ENCODE data around the gene FBXL20. TPM values are rescaled to one million over a fixed set of nuclear protein-coding genes. Genes with fewer than 3 reads are reported as not detected.
A peak's percentile ranks its signal among the peaks of the same experiment; 100 is the strongest.

The FBXL20 gene
- total RNA-seq, 1 experiment from 2014 or later: 17.2 TPM

DNA sequence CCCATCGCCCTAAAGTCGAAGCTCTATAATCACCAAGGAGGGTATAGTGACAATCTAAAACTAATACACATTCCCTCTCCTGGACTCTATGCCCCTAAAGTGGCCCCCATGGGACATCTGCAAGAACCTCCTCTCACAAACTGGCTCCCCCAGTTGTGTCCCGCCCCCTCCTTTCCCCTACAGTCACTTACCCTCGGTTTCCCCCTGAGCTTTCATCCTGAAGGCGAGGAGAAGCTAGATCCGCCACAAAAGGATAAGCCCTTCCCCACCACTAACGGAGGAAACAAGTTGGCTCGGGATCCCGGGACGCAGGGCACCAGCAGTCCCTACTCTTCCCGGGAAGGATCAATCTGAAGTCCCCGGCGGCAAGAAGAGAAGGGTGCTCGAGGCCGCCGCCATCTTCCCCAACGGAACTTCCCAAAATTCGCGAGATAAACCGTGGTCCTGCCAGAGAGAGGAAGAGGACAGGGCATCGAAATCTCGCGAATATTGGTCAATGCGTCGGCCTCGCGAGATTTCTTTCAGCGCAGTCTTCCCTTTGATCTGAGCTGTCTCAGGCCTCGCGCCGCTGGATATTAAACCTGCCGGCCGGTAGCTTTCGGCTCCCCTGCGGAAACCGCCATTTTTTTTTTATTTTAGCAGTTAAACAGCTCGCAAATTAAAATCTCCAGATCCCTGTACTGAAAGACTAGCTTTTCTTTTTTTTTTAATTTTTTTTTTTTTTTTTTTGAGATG is 49.6 kb upstream of the FBXL20 start, which contains the start of gene MED1:
Gene MED1 (minus strand): TSS at position 417 of the 735 bp plus-strand sequence. CDS start 201 bp downstream, at position 216.
- no TSS peak for BruUV-seq (replicated peaks)
- peaks cover 2 to 19% of the 10 kb centered on the region in 2 experiments; a peak in 3 of 4 replicates for H3K4me1 ChIP-seq (ENCODE audit: control insufficient read depth in 1 of 2, insufficient read depth in 2 of 2, low read length in 2 of 2)
- TF ChIP-seq ELF1 (IDR thresholded peaks at IDR 0.05; ENCODE audit: borderline replicate concordance, low read depth) (peak; percentile 62), FOSL1 (IDR thresholded peaks at IDR 0.05; ENCODE audit: low read depth) (no peak), SP1 (IDR thresholded peaks at IDR 0.05; ENCODE audit: low read depth) (peak; percentile 55), ZNF274 (IDR thresholded peaks at IDR 0.05; ENCODE audit: low read depth, low read length) (no peak), ZFX (IDR thresholded peaks at IDR 0.05) (no peak), CEBPB (IDR thresholded peaks at IDR 0.05; ENCODE audit: low read depth) (peak; percentile 67), POLR2AphosphoS5 (IDR thresholded peaks at IDR 0.05; ENCODE audit: low read depth, low read length) (peak; percentile 92), TCF7L2 (IDR thresholded peaks at IDR 0.05; ENCODE audit: borderline replicate concordance, extremely low read depth, insufficient read depth, insufficient read length) (peak; percentile 98), JUND (IDR thresholded peaks at IDR 0.05) (no peak), RAD21 (IDR thresholded peaks at IDR 0.05; ENCODE audit: low read depth) (no peak), CBX3 (IDR thresholded peaks at IDR 0.05; ENCODE audit: low read depth) (0 out of 2 replicates have a peak, but pooled peaks have one; percentile 55), POLR2A (IDR thresholded peaks at IDR 0.05; ENCODE audit: borderline replicate concordance, extremely low read depth, insufficient read depth, insufficient read length) (peak; percentile 85), SIN3A (IDR thresholded peaks at IDR 0.05; ENCODE audit: low read depth) (peak; percentile 81), EGR1 (IDR thresholded peaks at IDR 0.05; ENCODE audit: low read depth) (no peak), SRF (IDR thresholded peaks at IDR 0.05; ENCODE audit: low read depth) (0 out of 2 replicates have a peak, but pooled peaks have one; percentile 26), YY1 (IDR thresholded peaks at IDR 0.05; ENCODE audit: extremely low read depth, insufficient replicate concordance, low read depth, low read length) (peak; percentile 95)
- TF ChIP-seq, protein P1, sequence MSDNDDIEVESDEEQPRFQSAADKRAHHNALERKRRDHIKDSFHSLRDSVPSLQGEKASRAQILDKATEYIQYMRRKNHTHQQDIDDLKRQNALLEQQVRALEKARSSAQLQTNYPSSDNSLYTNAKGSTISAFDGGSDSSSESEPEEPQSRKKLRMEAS (IDR thresholded peaks at IDR 0.05): peak; percentile 80
- TF ChIP-seq, protein P2, sequence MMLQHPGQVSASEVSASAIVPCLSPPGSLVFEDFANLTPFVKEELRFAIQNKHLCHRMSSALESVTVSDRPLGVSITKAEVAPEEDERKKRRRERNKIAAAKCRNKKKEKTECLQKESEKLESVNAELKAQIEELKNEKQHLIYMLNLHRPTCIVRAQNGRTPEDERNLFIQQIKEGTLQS (IDR thresholded peaks at IDR 0.05): no peak
- TF ChIP-seq, protein P3, sequence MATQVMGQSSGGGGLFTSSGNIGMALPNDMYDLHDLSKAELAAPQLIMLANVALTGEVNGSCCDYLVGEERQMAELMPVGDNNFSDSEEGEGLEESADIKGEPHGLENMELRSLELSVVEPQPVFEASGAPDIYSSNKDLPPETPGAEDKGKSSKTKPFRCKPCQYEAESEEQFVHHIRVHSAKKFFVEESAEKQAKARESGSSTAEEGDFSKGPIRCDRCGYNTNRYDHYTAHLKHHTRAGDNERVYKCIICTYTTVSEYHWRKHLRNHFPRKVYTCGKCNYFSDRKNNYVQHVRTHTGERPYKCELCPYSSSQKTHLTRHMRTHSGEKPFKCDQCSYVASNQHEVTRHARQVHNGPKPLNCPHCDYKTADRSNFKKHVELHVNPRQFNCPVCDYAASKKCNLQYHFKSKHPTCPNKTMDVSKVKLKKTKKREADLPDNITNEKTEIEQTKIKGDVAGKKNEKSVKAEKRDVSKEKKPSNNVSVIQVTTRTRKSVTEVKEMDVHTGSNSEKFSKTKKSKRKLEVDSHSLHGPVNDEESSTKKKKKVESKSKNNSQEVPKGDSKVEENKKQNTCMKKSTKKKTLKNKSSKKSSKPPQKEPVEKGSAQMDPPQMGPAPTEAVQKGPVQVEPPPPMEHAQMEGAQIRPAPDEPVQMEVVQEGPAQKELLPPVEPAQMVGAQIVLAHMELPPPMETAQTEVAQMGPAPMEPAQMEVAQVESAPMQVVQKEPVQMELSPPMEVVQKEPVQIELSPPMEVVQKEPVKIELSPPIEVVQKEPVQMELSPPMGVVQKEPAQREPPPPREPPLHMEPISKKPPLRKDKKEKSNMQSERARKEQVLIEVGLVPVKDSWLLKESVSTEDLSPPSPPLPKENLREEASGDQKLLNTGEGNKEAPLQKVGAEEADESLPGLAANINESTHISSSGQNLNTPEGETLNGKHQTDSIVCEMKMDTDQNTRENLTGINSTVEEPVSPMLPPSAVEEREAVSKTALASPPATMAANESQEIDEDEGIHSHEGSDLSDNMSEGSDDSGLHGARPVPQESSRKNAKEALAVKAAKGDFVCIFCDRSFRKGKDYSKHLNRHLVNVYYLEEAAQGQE (IDR thresholded peaks at IDR 0.05; ENCODE audit: low read depth): no peak
- TF ChIP-seq, protein P4, sequence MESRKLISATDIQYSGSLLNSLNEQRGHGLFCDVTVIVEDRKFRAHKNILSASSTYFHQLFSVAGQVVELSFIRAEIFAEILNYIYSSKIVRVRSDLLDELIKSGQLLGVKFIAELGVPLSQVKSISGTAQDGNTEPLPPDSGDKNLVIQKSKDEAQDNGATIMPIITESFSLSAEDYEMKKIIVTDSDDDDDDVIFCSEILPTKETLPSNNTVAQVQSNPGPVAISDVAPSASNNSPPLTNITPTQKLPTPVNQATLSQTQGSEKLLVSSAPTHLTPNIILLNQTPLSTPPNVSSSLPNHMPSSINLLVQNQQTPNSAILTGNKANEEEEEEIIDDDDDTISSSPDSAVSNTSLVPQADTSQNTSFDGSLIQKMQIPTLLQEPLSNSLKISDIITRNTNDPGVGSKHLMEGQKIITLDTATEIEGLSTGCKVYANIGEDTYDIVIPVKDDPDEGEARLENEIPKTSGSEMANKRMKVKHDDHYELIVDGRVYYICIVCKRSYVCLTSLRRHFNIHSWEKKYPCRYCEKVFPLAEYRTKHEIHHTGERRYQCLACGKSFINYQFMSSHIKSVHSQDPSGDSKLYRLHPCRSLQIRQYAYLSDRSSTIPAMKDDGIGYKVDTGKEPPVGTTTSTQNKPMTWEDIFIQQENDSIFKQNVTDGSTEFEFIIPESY (IDR thresholded peaks at IDR 0.05; ENCODE audit: extremely low read depth, insufficient replicate concordance, low read length): peak; percentile 100

More for the DNA sequence above, 49.6 kb upstream of the FBXL20 start, which contains the start of gene MED1:
- peak within 1 kb of the TSS; percentile 86 for H2AFZ ChIP-seq (ENCODE audit: low read depth, low read length, poor library complexity, severe bottlenecking)
- ATAC-seq (peak; percentile 93), DNase-seq (ENCODE audit: low read depth, low spot score) (peak; percentile 96)
- peak within 1 kb of the TSS; percentile 99 for H3K4me2 ChIP-seq (ENCODE audit: low read length)
- no peaks in the 10 kb centered on the region for H3K9me3 ChIP-seq (ENCODE audit: control insufficient read depth in 1 of 2, insufficient read depth in 1 of 2, low read depth in 1 of 2, low read length in 2 of 2)
- no peaks in the 10 kb centered on the region; the same call in 1 of the 2 replicates for H4K20me1 ChIP-seq (ENCODE audit: insufficient read depth)
- H3K27me3 ChIP-seq (ENCODE audit: insufficient read depth, low read length): no peaks in the 10 kb centered on the region
- H3K27ac ChIP-seq (ENCODE audit: low read depth, low read length): peak within 1 kb of the TSS; percentile 64
- ChIA-PET CTCF (interaction anchor here (0.9 kb wide), 1 partner anchor 10 kb away, joined by 4 read pairs; the partner anchor contains the start of gene CDK12), POLR2A (interaction anchor here (0.7 to 3.4 kb wide), 6 partner anchors 9 to 278 kb away, joined by 3 to 24 read pairs (median 4); partner anchors contain the start of genes CDK12 and FBXL20), RAD21 (ENCODE audit: low non-redundant PET in 1 of 2, low total read pairs in 2 of 2, uncharacterized antibody in 2 of 2, unreplicated experiment in 2 of 2) (interaction anchor here in 1 of 2 experiments (0.8 kb wide), 1 partner anchor 10 kb away, joined by 4 read pairs; the partner anchor contains the start of gene CDK12)
- no peaks in the 10 kb centered on the region for H3K9me2 ChIP-seq (ENCODE audit: insufficient read depth)
- peaks cover 7 to 15% of the 10 kb centered on the region in 2 experiments; a peak in 3 of 4 replicates for H3K36me3 ChIP-seq (ENCODE audit: control insufficient read depth in 1 of 2, insufficient read depth in 2 of 2, low read length in 2 of 2)
- intact Hi-C loops (cut with micrococcal nuclease): no loop called here
- H3K4me3 ChIP-seq (replicated peaks in 1 of 2; ENCODE audit: low read depth in 1 of 2, low read length in 2 of 2): peak within 1 kb of the TSS; percentile 76 to 99
- peaks cover 48% of the 10 kb centered on the region for H3K79me2 ChIP-seq (ENCODE audit: insufficient read depth, low read length)
- peak within 1 kb of the TSS; percentile 98 for H3K9ac ChIP-seq (ENCODE audit: low read length)

All from HCT116 (cell line).